Common myeloid progenitor, CD34-positive (primary cell): ENCODE data around the gene TPMT.
"Not testable (repeated sequence)": the region's sequence is repeated elsewhere in the genome, so short reads cannot be mapped to it uniquely, and the experiment has no call there.

Experiments
- CTCF ChIA-PET: fragments of 350-600 bp; sonication (Branson Sonifier 250); formaldehyde crosslinking; loops from one replicate; lab custom pipeline; 2021; ENCODE audit warnings: antibody characterized with exemption; lab: Charles Lee
- POLR2A ChIA-PET: fragments of 350-600 bp; sonication (Branson Sonifier 250); formaldehyde crosslinking; loops from one replicate; lab custom pipeline; 2021; ENCODE audit warnings: antibody characterized with exemption; lab: Charles Lee
- DNase-seq, 3 donors: peaks; one replicate each; pipeline versions ENCODE4 v3.0.0 to v3.0.0-alpha.2; 2013
- H3K27ac ChIP-seq, 2 experiments: 1 replicate in 1 of 2; 2 replicates in 1 of 2; pipeline ENCODE4 v1.7.0; 2013; ENCODE audit warnings: inconsistent platforms in 2 of 2, low read length in 2 of 2, mild to moderate bottlenecking in 2 of 2, low read depth in 1 of 2, moderate library complexity in 1 of 2; ENCODE audit not compliant: severe bottlenecking in 2 of 2, insufficient read depth in 1 of 2, poor library complexity in 1 of 2
- H3K27me3 ChIP-seq, 5 experiments: replicated peaks in 2 of 5; 1 replicate in 3 of 5; 2 replicates in 2 of 5; pipeline versions ENCODE4 v1.6.1 to v1.7.0; 2013; ENCODE audit warnings: low read length in 4 of 5, mild to moderate bottlenecking in 2 of 5, moderate library complexity in 2 of 5, inconsistent platforms in 1 of 5; ENCODE audit not compliant: insufficient read depth in 5 of 5, control insufficient read depth in 4 of 5
- H3K36me3 ChIP-seq, 4 experiments: 1 replicate in 2 of 4; 2 replicates in 2 of 4; pipeline versions ENCODE4 v1.6.1 to v1.7.0; 2013; ENCODE audit warnings: low read length in 3 of 4, control low read depth in 1 of 4, mild to moderate bottlenecking in 1 of 4; ENCODE audit not compliant: control insufficient read depth in 4 of 4, insufficient read depth in 4 of 4
- H3K4me1 ChIP-seq, 4 experiments: 1 replicate in 3 of 4; 2 replicates in 1 of 4; pipeline versions ENCODE4 v1.6.1 to v1.7.1; 2013; ENCODE audit warnings: low read length in 3 of 4, mild to moderate bottlenecking in 3 of 4, control low read depth in 1 of 4, inconsistent platforms in 1 of 4, moderate library complexity in 1 of 4; ENCODE audit not compliant: control insufficient read depth in 4 of 4, insufficient read depth in 4 of 4; ENCODE audit errors: control extremely low read depth in 1 of 4
- H3K4me3 ChIP-seq, 7 experiments: 1 replicate in 4 of 7; 2 replicates in 3 of 7; pipeline versions ENCODE4 v1.5.1 to v1.7.0; 2013; ENCODE audit warnings: mild to moderate bottlenecking in 7 of 7, low read length in 6 of 7, moderate library complexity in 6 of 7, inconsistent platforms in 2 of 7, low read depth in 2 of 7, control low read depth in 1 of 7; ENCODE audit not compliant: insufficient read depth in 4 of 7, control insufficient read depth in 1 of 7; ENCODE audit errors: extremely low read depth in 1 of 7
- H3K9me3 ChIP-seq, 5 experiments: 1 replicate in 4 of 5; 2 replicates in 1 of 5; pipeline versions ENCODE4 v1.6.1 to v1.7.1; 2013; ENCODE audit warnings: low read length in 4 of 5, mild to moderate bottlenecking in 2 of 5, inconsistent platforms in 1 of 5, low read depth in 1 of 5, moderate library complexity in 1 of 5; ENCODE audit not compliant: control insufficient read depth in 4 of 5, insufficient read depth in 2 of 5; ENCODE audit errors: control extremely low read depth in 1 of 5
- WGBS: methylation state at CpG from one replicate; pipeline ENCODE4 v1.1.5; 2013; ENCODE audit not compliant: insufficient coverage; 5-methylcytosine and 5-hydroxymethylcytosine counted together

The TPMT gene

GRCh38 chr6:18151801-18152200 lies 3.1 kb downstream of the TPMT start:
- Histone ChIP-seq H3K4me1 (peaks cover 14 to 32% (median 26%) of the 10 kb centered on the region in 4 experiments), H3K9me3 (no peaks in the 10 kb centered on the region), H3K27me3 (no peaks in the 10 kb centered on the region), H3K4me3 (no peak overlapping the region), H3K27ac (no peak overlapping the region), H3K36me3 (peaks cover 0 to 8% (median 3%) of the 10 kb centered on the region in 4 experiments)
- DNase-seq = no peak
- ChIA-PET CTCF (no interaction called here), POLR2A (no interaction called here)
- WGBS = 100% methylated on average over 1 of the region's 3 CpGs

- H3K27ac ChIP-seq, POLR2A ChIA-PET, H3K4me3 ChIP-seq, H3K36me3 ChIP-seq, H3K9me3 ChIP-seq, H3K27me3 ChIP-seq, DNase-seq: not testable (repeated sequence)
- 90% methylated on average over 2 of the region's 3 CpGs for WGBS
- CTCF ChIA-PET = interaction anchor here (0.7 to 0.9 kb wide), 2 partner anchors 94 to 164 kb away, joined by 3 read pairs; partner anchors contain the start of gene KIF13A
- H3K4me1 ChIP-seq = peaks cover 14 to 29% (median 24%) of the 10 kb centered on the region in 4 experiments
These were observed 3.5 kb downstream of the TPMT start for GRCh38 chr6:18151391-18151790.

GRCh38 chr6:18148304-18149025 lies 6.4 kb downstream of the TPMT start:
- no peak overlapping the region for H3K27ac ChIP-seq

GRCh38 chr6:18147616-18148015 lies 7.3 kb downstream of the TPMT start:
- DNase-seq = no peak
- H3K27ac ChIP-seq = no peak overlapping the region

More at GRCh38 chr6:18148304-18149025, 6.4 kb downstream of the TPMT start:
- H3K36me3 ChIP-seq = peaks cover 0 to 11% (median 5%) of the 10 kb centered on the region in 4 experiments
- no peaks in the 10 kb centered on the region for H3K9me3 ChIP-seq
- peaks cover 4 to 12% (median 7%) of the 10 kb centered on the region in 4 experiments for H3K4me1 ChIP-seq
- CTCF ChIA-PET = no interaction called here
- no peak for DNase-seq
- H3K4me3 ChIP-seq = no peak overlapping the region
- 100% methylated on average over 1 of the region's 5 CpGs for WGBS
- H3K27me3 ChIP-seq = no peaks in the 10 kb centered on the region
- POLR2A ChIA-PET = no interaction called here

GRCh38 chr6:18147160-18147559 lies 7.7 kb downstream of the TPMT start:
- no CpG with 5 or more reads among the region's 2 CpGs for WGBS
- CTCF ChIA-PET = no interaction called here
- no peaks in the 10 kb centered on the region for H3K4me1 ChIP-seq
- no peak overlapping the region for H3K4me3 ChIP-seq
- H3K36me3 ChIP-seq = peaks cover 5 to 21% (median 15%) of the 10 kb centered on the region in 4 experiments
- no peaks in the 10 kb centered on the region for H3K27me3 ChIP-seq
- POLR2A ChIA-PET = interaction anchor here (0.8 kb wide), 1 partner anchor 13 kb away, joined by 4 read pairs; no protein-coding TSS in a partner anchor
- DNase-seq = no peak
- H3K9me3 ChIP-seq = no peaks in the 10 kb centered on the region
- no peak overlapping the region for H3K27ac ChIP-seq

More at GRCh38 chr6:18147616-18148015, 7.3 kb downstream of the TPMT start:
- Histone ChIP-seq H3K4me3 (no peak overlapping the region), H3K4me1 (peaks cover 0 to 3% (median under 1%) of the 10 kb centered on the region in 4 experiments), H3K27me3 (no peaks in the 10 kb centered on the region), H3K36me3 (peaks cover 4 to 17% (median 12%) of the 10 kb centered on the region in 4 experiments), H3K9me3 (no peaks in the 10 kb centered on the region)
- no CpG with 5 or more reads among the region's 2 CpGs for WGBS
- POLR2A ChIA-PET = interaction anchor here (0.8 kb wide), 1 partner anchor 13 kb away, joined by 4 read pairs; no protein-coding TSS in a partner anchor
- CTCF ChIA-PET = no interaction called here

- no peak overlapping the region for H3K4me3 ChIP-seq
- CTCF ChIA-PET = no interaction called here
- no peak overlapping the region for H3K27ac ChIP-seq
- peaks cover 9 to 47% (median 27%) of the 10 kb centered on the region in 4 experiments for H3K36me3 ChIP-seq
- H3K4me1 ChIP-seq = no peaks in the 10 kb centered on the region
- POLR2A ChIA-PET = no interaction called here
- DNase-seq = no peak
- no peaks in the 10 kb centered on the region for H3K9me3 ChIP-seq
- 100% methylated on average over 3 of the region's 3 CpGs for WGBS
- H3K27me3 ChIP-seq = no peaks in the 10 kb centered on the region
These were observed 12.4 kb downstream of the TPMT start for GRCh38 chr6:18142591-18142861.

- ChIA-PET POLR2A (no interaction called here), CTCF (interaction anchor here (1.7 kb wide), 1 partner anchor 8 kb away, joined by 4 read pairs; no protein-coding TSS in a partner anchor)
- no peak for DNase-seq
- no peak overlapping the region for H3K4me3 ChIP-seq
- no peaks in the 10 kb centered on the region for H3K4me1 ChIP-seq
- no peaks in the 10 kb centered on the region for H3K9me3 ChIP-seq
- H3K27me3 ChIP-seq = no peaks in the 10 kb centered on the region
- peaks cover 13 to 43% (median 27%) of the 10 kb centered on the region in 4 experiments for H3K36me3 ChIP-seq
- WGBS = over 99% methylated on average over 12 of the region's 13 CpGs
- H3K27ac ChIP-seq = no peak overlapping the region
These were observed 12.9 kb downstream of the TPMT start for GRCh38 chr6:18141805-18142590.
